A673 (cell line): ENCODE data around the gene TMEM229B. TPM values are rescaled to one million over a fixed set of nuclear protein-coding genes. Genes with fewer than 3 reads are reported as not detected.

Experiments
- BruUV-seq: library from RNA; stranded (reverse); fragments of 400-500 nt; replicated peaks from 2 replicates; lab custom pipeline; 2021; lab: Mats Ljungman, UMichigan
- CTCF ChIA-PET: fragments of 300-600 bp; sonication (Branson Sonifier 250); formaldehyde crosslinking; loops from one replicate; lab custom pipeline; 2022; ENCODE audit warnings: antibody characterized with exemption; lab: Charles Lee
- POLR2A ChIA-PET: fragments of 300-600 bp; sonication (Branson Sonifier 250); formaldehyde crosslinking; loops from one replicate; lab custom pipeline; 2022; ENCODE audit warnings: antibody characterized with exemption; ENCODE audit not compliant: low non-redundant PET; lab: Charles Lee
- DNase-seq: peaks from one replicate; pipeline ENCODE4 v3.0.0-alpha.2; 2015; ENCODE audit warnings: low spot score
- H3K27ac ChIP-seq: fragments of 200-600 bp; sonication (generic); 2 replicates; pipeline ENCODE4 v1.5.1; 2016; ENCODE audit warnings: mixed run types, low read depth, mild to moderate bottlenecking, mixed read lengths, antibody characterized with exemption, low read length; ENCODE audit not compliant: poor library complexity, severe bottlenecking
- H3K27me3 ChIP-seq: fragments of 200-600 bp; sonication (generic); replicated peaks from 2 replicates; pipeline ENCODE4 v1.6.1; 2017; ENCODE audit warnings: mixed run types, low read depth, mild to moderate bottlenecking, mixed read lengths, antibody characterized with exemption, low read length; ENCODE audit not compliant: insufficient read depth, poor library complexity
- H3K36me3 ChIP-seq: fragments of 200-600 bp; sonication (generic); 2 replicates; pipeline ENCODE4 v1.6.1; 2016; ENCODE audit warnings: mixed run types, mild to moderate bottlenecking, mixed read lengths, antibody characterized with exemption, low read length; ENCODE audit not compliant: insufficient read depth, poor library complexity, severe bottlenecking
- H3K4me1 ChIP-seq: fragments of 200-600 bp; sonication (generic); 2 replicates; pipeline ENCODE4 v1.6.1; 2017; ENCODE audit warnings: mixed run types, mild to moderate bottlenecking, mixed read lengths, antibody characterized with exemption, low read length; ENCODE audit not compliant: insufficient read depth, poor library complexity, severe bottlenecking
- H3K4me3 ChIP-seq: fragments of 200-600 bp; sonication (generic); 2 replicates; pipeline ENCODE4 v1.5.1; 2016; ENCODE audit warnings: low read depth, mixed run types, mild to moderate bottlenecking, mixed read lengths, low read length; ENCODE audit not compliant: poor library complexity, severe bottlenecking
- H3K9me3 ChIP-seq: fragments of 200-600 bp; sonication (generic); 2 replicates; pipeline ENCODE4 v1.6.1; 2016; ENCODE audit warnings: mixed run types, low read depth, mild to moderate bottlenecking, mixed read lengths, antibody characterized with exemption, low read length; ENCODE audit not compliant: poor library complexity, severe bottlenecking
- CTCF ChIP-seq: fragments of 300-800, 200-600 bp; sonication (generic); conservative IDR thresholded peaks from 2 replicates; pipeline ENCODE4 v1.5.1; 2017; ENCODE audit warnings: low read depth, mild to moderate bottlenecking, antibody characterized with exemption, low read length, moderate library complexity, mixed read lengths
- EZH2 ChIP-seq: fragments of 200-600 bp; sonication (generic); IDR thresholded peaks from 2 replicates; pipeline ENCODE4 v1.6.1; 2017; ENCODE audit warnings: borderline replicate concordance, low read depth, mild to moderate bottlenecking, mixed read lengths, antibody characterized with exemption, low read length; ENCODE audit not compliant: poor library complexity, severe bottlenecking
- intact Hi-C: fragments of 100-400 bp; cut with micrococcal nuclease; formaldehyde crosslinking; loops from one replicate; pipeline ENCODE4 v1.10.0; 2022; ENCODE audit not compliant: unreplicated experiment
- total RNA-seq: library from RNA; stranded (reverse); gene quantifications from 2 replicates; pipeline ENCODE4 v1.2.3, GENCODE V29; 2021

The TMEM229B gene
- total RNA-seq, 1 experiment from 2014 or later = not detected

GRCh38 chr14:67440513-67440912, 48.0 kb downstream of the TMEM229B start:
- intact Hi-C loops = no loop called here
- POLR2A ChIA-PET = no interaction called here

GRCh38 chr14:67438969-67439368, 49.6 kb downstream of the TMEM229B start:
- Histone ChIP-seq H3K4me3 (no peak overlapping the region), H3K4me1 (no peaks in the 10 kb centered on the region), H3K27me3 (no peaks in the 10 kb centered on the region), H3K27ac (no peak overlapping the region), H3K9me3 (no peaks in the 10 kb centered on the region), H3K36me3 (no peaks in the 10 kb centered on the region)
- ChIA-PET POLR2A (no interaction called here), CTCF (no interaction called here)
- no peak for TF ChIP-seq CTCF
- TF ChIP-seq EZH2 = no peak
- BruUV-seq = no TSS peak
- intact Hi-C loops = no loop called here
- no peak for DNase-seq

More at GRCh38 chr14:67440513-67440912, 48.0 kb downstream of the TMEM229B start:
- CTCF ChIA-PET = no interaction called here
- H3K4me1 ChIP-seq = no peaks in the 10 kb centered on the region
- no TSS peak for BruUV-seq
- DNase-seq = no peak
- H3K9me3 ChIP-seq = no peaks in the 10 kb centered on the region
- no peak for TF ChIP-seq EZH2
- TF ChIP-seq CTCF = no peak
- H3K27me3 ChIP-seq = no peaks in the 10 kb centered on the region
- no peak overlapping the region for H3K27ac ChIP-seq
- H3K4me3 ChIP-seq = no peak overlapping the region
- H3K36me3 ChIP-seq = no peaks in the 10 kb centered on the region

GRCh38 chr14:67436006-67436866, 52.3 kb downstream of the TMEM229B start:
- intact Hi-C loops = no loop called here
- ChIA-PET POLR2A (interaction anchor here (0.5 kb wide), 1 partner anchor 264 kb away, joined by 7 read pairs; no protein-coding TSS in a partner anchor), CTCF (interaction anchor here (0.6 kb wide), 1 partner anchor 1077 kb away, joined by 9 read pairs; no protein-coding TSS in a partner anchor)
- no peaks in the 10 kb centered on the region for H3K4me1 ChIP-seq
- no TSS peak for BruUV-seq
- H3K9me3 ChIP-seq = no peaks in the 10 kb centered on the region
- no peaks in the 10 kb centered on the region for H3K36me3 ChIP-seq
- H3K4me3 ChIP-seq = no peak overlapping the region
- no peaks in the 10 kb centered on the region for H3K27me3 ChIP-seq
- H3K27ac ChIP-seq = no peak overlapping the region
- no peak for DNase-seq
- TF ChIP-seq CTCF (no peak), EZH2 (no peak)
